HG03558 (cell line): ENCODE results near the gene TMC2.
"Not testable (repeated sequence)": the region's sequence is repeated elsewhere in the genome, so short reads cannot be mapped to it uniquely, and the experiment has no call there.

Experiments used
- ATAC-seq: cut with Tn5 transposase; IDR thresholded peaks from one replicate; pipeline ENCODE4 v1.9.1; 2021; ENCODE audit warnings: moderate number of reproducible peaks; ENCODE audit not compliant: unreplicated experiment; ENCODE audit errors: extremely low read depth

Gene TMC2

DNA sequence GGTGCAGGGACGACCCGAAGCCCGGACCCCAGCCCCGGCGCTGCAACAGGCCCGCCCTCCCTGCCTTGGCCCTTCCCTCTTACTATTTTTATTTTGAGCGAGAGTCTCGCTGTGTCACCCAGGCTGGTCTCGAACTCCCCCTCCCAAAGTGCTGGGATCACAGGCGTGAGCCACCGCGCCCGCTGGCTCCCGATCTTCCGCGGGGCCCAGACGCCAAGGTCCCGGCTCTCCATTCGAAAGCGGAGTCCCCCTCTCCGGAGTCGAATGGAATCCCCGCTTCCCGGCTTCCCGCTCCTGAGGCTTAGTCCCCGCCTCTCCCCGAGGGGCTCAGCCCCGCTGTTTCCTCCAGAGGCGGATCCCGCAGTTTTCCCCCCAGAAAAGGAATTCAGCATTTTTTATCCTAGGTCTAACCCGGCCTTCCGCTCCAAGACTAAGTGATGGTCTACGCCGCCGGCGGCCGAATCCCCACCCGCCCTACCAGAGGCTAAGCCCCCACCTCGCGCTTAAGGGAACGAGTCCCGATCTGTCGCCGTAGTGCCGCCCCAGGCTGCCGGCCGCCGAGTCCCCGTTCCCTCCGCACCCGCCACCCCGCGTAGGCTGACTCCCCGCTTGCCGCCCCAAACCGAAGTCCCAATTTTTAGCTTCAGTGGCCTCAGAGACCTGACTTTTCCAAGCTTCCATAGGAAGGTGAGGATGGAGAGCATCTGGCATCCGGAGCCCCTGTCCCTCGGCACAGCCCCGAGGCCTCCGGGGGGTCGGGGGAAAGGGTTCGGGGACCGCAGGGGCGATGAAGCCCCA is 11.5 kb upstream of the TMC2 start:
- ATAC-seq, result no peak

GRCh38 chr20:2526218-2526583 is 10.2 kb upstream of the TMC2 start:
- not testable (repeated sequence) for ATAC-seq

- ATAC-seq, result no peak
These were observed 8.6 kb upstream of the TMC2 start for GRCh38 chr20:2527762-2528161.

DNA sequence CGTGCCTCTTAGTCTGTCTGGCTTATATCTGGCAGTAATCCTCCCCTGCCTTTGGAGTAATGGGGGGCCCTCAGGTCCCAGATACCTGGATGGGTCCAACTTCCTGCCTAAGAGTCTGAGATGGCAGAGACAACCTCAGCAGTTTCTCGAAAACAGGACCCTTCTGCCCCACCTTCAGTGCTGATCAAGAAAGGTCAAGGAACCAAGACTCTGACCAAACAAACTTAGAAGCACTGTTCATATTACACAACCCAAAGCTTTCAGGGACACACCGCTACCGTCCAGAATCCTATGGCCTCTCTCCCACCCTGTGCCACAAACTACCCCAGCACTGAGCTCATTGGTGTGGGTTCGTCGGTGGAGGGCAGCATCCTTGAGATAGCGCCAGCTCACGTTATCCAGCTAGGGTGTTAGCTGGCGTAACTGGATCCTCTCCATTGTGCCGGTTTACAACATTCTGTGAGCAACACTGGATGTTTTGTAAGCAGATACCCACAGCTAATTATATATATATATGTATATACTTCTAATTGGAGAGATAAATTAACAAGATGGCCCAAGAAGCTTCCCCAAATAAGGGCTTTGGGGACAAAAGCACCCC is 7.6 kb upstream of the TMC2 start:
- no peak for ATAC-seq

DNA sequence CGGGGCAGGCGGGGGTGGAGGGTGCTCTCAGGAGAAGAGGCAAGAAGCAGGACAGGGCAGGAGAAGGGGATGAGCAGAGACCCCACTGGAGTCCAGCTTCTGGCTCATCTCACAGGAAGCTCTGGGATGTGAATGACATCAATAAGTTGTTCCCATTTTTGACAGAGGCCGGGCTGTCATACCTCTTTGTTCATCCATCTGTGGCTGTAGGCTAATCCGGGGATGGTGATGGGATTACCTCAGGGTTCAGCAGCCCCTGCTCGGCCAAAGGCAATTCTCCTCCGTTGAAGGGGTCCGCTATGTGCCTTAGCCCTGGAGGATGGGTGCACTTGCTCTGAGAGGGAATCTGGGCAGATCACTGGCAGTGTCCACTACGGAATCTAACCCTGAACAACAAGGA is 3.3 kb upstream of the TMC2 start:
- no peak for ATAC-seq

DNA sequence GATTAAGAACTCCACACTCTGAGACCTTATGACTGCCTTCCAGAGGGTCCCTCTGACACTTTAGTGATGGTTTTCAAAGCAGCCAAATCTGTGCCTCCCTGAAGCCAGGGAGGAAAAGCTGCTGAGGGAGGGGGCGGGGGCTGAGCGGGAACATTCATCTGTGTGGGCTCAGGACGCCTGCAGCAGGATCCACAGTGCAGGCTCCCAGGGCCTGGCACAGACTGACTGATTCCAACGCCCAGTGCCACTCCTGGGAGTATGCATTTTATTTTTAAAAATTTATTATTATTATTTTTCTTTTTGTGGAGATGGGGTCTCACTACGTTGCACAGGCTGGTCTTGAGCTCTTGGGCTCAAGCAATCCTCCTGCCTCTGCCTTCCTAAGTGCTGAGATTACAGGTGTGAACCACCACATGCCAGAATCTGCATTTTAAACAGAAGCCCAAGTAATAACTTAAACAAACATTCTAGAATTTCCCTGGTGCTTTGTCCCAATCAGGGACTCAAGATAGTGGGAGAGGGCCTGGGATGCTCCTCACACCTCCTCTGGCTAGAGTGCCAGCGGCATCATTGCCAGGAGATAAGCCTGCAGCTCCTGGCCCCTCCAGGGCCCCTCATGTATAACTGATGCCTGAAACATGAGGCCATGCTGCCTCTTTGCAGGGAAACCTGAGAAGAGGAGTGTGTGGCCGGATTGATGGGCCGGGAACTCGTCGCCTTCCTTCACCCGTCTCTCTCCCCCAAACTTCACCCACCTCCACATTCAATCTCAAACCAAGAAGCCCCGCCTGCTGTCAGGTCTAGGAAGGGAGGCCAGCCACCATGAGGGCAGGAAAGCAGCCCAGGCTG is 438 bp upstream of the TMC2 start:
- ATAC-seq, result no peak

DNA sequence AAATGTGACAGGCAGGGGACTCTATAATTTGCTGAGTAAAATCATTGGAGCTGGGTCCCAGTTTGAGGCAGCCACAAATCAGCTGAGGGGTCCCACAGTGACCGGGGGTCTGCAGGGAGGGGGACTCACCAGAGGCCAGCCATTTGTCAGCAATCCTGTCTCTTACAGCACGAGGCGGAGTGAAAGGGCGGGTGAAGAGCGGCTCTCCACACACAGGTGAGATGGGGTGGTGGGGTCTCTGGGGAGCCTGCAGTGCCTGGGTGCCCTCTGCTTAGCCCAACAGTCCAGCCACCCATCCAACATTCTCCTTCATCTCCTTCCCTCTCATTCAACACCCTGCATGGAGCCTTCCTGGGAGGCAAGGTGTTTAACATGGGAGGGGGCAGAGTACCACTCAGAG is 728 bp downstream of the TMC2 start:
- no peak for ATAC-seq

DNA sequence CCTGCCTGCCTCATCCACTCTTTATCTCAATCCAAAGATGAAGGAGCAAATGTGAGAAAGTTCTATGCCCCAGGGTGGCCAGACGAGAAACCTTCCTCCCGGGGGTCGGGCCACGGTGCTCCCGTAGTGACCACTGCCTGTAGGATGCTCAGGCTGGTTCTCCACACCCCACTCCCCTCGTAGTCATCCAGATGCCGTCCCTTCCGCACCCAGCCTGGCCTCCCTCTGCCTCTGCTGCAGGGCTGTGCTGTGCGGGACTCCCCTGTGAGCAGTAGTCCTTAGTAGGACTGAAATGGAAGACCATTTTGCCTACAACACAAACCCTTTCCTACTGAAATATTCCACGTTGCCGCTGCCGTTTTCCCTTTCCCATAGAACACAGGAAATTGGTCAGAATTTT is 2.0 kb downstream of the TMC2 start:
- ATAC-seq, result no peak

- no peak for ATAC-seq
These were observed 2.8 kb downstream of the TMC2 start for GRCh38 chr20:2538931-2539720.

GRCh38 chr20:2541940-2542339 is 5.6 kb downstream of the TMC2 start:
- no peak for ATAC-seq

GRCh38 chr20:2542361-2542760 is 6.0 kb downstream of the TMC2 start:
- ATAC-seq, result no peak

DNA sequence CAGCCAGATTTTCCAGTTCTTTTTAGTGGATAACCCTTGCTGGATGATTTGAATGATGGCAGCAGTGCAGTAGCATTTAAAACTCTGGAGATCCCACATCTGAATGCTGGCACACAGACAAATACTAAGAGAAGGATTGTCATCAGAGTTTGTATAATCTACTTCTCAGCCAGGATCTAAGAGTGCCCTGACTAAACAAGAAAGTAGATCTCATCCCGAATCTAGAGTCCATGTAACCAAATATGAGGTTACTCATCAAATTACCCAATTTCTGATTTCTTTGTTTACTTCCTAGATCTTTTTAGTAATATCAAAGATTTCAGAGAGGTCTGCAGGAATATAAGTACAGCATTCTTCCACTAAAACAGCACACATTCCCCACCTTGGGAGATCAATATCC is 7.8 kb downstream of the TMC2 start:
- no peak for ATAC-seq

DNA sequence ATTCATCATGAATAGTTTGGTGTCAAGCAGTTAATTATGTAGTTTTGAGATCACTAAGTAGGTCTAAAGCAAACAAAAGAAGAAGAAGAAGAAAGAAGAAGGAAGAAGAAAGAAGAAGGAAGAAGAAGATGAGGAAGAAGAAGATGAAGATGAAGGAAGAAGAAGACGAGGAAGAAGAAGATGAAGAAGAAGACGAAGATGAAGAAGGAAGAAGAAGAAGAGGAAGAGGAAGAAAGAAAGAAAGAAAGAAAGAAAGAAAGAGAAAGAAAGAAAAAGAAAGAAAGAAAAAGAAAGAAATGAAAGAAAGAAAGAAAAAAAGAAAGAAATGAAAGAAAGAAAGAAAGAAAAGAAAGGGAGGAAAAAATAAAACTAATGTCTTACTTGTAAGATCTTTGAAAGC is 9.2 kb downstream of the TMC2 start:
- ATAC-seq, result no peak

DNA sequence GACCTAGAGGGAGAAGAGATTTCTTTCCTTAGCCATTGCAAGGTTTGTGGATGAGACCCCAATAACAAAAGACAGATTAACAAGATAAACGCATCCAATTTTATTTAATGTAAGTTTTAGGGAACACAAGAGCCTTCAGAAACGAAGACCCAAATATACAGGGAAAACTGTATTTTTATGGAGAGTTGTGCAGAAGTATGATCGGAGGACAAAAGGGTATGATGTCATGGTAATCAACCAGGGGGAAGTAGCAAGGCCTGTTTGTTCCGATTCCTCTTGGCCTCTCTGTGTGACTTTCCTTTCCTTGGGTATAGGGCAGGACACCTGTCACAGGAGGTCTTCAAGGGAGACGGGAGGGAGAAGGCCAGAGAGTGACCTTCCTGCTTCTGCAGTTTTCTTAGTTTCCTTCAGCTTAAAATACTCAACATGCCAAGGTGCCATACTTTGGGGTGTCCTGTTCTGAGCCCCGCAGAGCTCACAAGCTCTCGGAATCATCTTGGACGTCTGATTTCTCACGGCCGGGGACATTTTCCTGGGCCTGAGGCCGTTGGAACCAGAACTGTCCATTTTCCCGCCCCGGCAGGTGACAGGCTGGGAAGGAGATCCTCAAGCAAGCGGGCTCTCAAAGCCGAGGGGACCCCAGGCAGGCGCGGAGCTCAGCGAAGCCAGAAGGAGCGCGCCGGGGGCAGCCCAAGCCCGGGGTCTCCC is 21.7 kb downstream of the TMC2 start:
- ATAC-seq, result no peak

DNA sequence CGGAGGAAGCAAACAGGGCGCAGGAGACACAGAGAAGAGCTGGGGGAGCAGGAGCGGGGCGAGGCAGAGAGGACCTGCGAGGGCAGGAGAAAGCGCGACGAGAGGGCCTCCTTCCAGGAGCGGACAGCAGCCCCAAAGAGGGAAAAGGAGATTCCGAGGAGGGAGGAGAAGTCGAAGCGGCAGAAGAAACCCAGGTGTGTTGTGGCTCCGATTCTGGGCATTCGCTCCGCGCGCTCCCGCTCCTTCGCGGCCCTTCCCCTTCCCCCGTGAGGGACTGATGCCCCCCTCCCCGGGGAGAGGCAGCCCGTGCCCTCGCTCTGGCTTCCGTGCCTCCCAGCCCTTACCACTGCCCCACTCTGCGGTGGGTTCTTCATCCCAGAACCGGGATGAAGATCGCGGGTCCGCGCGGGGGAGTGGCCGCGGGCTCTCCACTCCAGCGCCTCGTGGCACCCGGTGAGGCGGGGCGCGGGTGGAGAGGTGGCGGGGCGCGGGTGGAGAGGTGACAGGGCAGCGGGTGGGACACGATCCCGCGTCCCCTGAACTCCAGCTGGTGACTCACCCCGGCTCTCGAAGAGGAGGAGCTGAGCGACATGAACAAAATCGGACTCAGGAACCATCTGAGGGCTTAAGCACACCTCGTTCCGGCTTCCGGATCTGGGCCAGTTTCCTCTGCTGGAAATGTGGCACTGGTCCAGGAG is 22.4 kb downstream of the TMC2 start:
- ATAC-seq, result no peak

DNA sequence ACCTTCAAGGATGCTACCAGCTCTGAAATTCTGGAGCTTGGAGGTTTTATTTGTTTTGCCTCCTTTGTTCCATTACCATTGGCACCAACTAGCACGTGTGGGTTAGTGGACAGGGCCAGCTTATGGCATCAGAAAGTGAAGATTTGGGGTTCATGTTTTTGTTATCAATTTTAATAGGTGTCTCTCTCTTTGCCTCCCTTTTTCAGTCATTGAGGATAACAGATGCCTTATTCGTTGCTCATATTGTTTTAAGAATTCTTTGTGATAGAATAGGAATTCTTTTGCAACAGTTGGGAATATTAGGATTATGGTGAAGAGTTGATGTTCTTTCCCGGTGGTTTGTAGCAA is 22.9 kb downstream of the TMC2 start:
- no peak for ATAC-seq

GRCh38 chr20:2559651-2560050 is 23.3 kb downstream of the TMC2 start:
- no peak for ATAC-seq

DNA sequence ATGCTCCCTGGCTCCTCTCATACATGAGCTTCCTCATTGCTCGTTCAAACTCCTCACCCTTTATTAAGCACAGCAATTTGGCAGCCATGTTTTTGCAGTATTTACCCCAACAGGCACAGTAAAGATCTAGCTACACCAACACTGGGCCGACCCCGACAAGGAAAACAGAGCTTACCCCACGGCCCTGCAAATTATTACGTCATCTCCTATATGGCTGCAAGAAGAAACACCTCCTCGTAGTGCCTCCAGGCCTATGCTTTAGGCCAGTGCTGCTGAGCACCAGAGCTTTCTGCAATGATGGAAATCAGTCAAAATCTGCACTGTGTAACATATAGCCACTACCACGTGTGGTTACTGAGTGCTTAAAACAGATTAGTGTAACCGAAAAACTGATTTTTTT is 26.7 kb downstream of the TMC2 start:
- no peak for ATAC-seq

DNA sequence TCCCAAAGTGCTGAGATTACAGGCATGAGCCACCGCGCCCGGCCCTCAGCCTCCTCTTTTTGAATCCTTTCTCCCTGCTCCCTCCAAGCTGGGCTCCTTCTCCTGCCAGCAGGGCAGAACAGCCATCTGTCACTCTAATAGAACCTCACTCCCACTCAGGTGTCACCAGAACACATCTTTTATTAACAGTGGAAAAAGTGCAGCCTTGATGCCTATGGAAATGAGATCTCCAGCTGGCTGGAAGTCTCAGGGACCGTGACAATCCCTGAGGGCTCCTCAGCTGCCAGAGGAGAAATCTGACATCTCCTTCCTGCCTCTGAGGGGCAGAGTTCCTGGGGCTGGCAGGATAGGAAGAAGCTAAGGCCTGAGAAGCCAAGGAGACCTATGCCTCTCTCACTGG is 28.0 kb downstream of the TMC2 start:
- ATAC-seq, result no peak
